HG03066 (cell line): ENCODE results near the gene NCAN.
"Not testable (repeated sequence)": the region's sequence is repeated elsewhere in the genome, so short reads cannot be mapped to it uniquely, and the experiment has no call there.

Experiments
- ATAC-seq: cut with Tn5 transposase; IDR thresholded peaks from one replicate; pipeline ENCODE4 v1.9.1; 2021; ENCODE audit warnings: low read depth; ENCODE audit not compliant: unreplicated experiment

The NCAN gene

GRCh38 chr19:19223636-19224035, 11.9 kb downstream of the NCAN start:
- no peak for ATAC-seq

- no peak for ATAC-seq
Observed at GRCh38 chr19:19224150-19224851, 12.5 kb downstream of the NCAN start.

- no peak for ATAC-seq
Observed at GRCh38 chr19:19224852-19225494, 13.2 kb downstream of the NCAN start.

- no peak for ATAC-seq
Observed at GRCh38 chr19:19226204-19226603, 14.4 kb downstream of the NCAN start.

- no peak for ATAC-seq
Observed at GRCh38 chr19:19226663-19227062, 14.9 kb downstream of the NCAN start.

GRCh38 chr19:19227217-19227616, 15.5 kb downstream of the NCAN start:
- no peak for ATAC-seq

GRCh38 chr19:19229701-19230100, 17.9 kb downstream of the NCAN start:
- ATAC-seq: no peak

GRCh38 chr19:19230999-19231398, 19.2 kb downstream of the NCAN start:
- no peak for ATAC-seq

GRCh38 chr19:19232261-19232721, 20.5 kb downstream of the NCAN start:
- no peak for ATAC-seq

GRCh38 chr19:19234220-19234816, 22.6 kb downstream of the NCAN start:
- no peak for ATAC-seq

- no peak for ATAC-seq
Observed at GRCh38 chr19:19236173-19236572, 24.4 kb downstream of the NCAN start.

GRCh38 chr19:19238126-19238894, 26.6 kb downstream of the NCAN start:
- no peak for ATAC-seq

GRCh38 chr19:19239675-19240074, 27.9 kb downstream of the NCAN start:
- ATAC-seq: no peak

GRCh38 chr19:19240476-19240875, 28.7 kb downstream of the NCAN start:
- ATAC-seq: no peak

- ATAC-seq: no peak
Observed at GRCh38 chr19:19250196-19250801, 38.5 kb downstream of the NCAN start.

GRCh38 chr19:19253409-19253808, 41.7 kb downstream of the NCAN start:
- ATAC-seq: not testable (repeated sequence)

- no peak for ATAC-seq
Observed at GRCh38 chr19:19256072-19256969, 44.6 kb downstream of the NCAN start.

GRCh38 chr19:19257137-19257536, 45.4 kb downstream of the NCAN start:
- no peak for ATAC-seq

- no peak for ATAC-seq
Observed at GRCh38 chr19:19257836-19258588, 46.3 kb downstream of the NCAN start.
